WTC11 (cell line): ENCODE data around the gene S100A13. TPM values are rescaled to one million over a fixed set of nuclear protein-coding genes. Genes with fewer than 3 reads are reported as not detected.
"Not testable (repeated sequence)": the region's sequence is repeated elsewhere in the genome, so short reads cannot be mapped to it uniquely, and the experiment has no call there.

Experiments
- ATAC-seq: fragments of 200-7000 bp; cut with Tn5 transposase; 2 replicates; pipeline ENCODE4 v1.10.0; 2021; ENCODE audit warnings: mild to moderate bottlenecking, moderate library complexity
- CTCF ChIA-PET: fragments of 300-600 bp; sonication (Branson Sonifier 250); formaldehyde crosslinking; loops from one replicate; lab custom pipeline; 2021; ENCODE audit warnings: antibody characterized with exemption; lab: Charles Lee
- POLR2A ChIA-PET: fragments of 350-600 bp; sonication (Branson Sonifier 250); formaldehyde crosslinking; loops from one replicate; lab custom pipeline; 2021; ENCODE audit warnings: antibody characterized with exemption; lab: Charles Lee
- DNase-seq: peaks from one replicate; pipeline ENCODE4 v3.0.0; 2021; ENCODE audit warnings: low spot score
- H3K27ac Mint-ChIP-seq: 2 replicates; pipeline ENCODE4 v1.8.0; 2021; ENCODE audit warnings: mixed read lengths
- H3K27me3 Mint-ChIP-seq: 2 replicates; pipeline ENCODE4 v1.8.0; 2021; ENCODE audit warnings: low read depth, mild to moderate bottlenecking, moderate library complexity, mixed read lengths
- H3K36me3 Mint-ChIP-seq: 2 replicates; pipeline ENCODE4 v1.8.0; 2021; ENCODE audit warnings: mixed read lengths
- H3K4me1 Mint-ChIP-seq: 2 replicates; pipeline ENCODE4 v1.8.0; 2022; ENCODE audit warnings: mixed read lengths
- H3K4me3 Mint-ChIP-seq: 2 replicates; pipeline ENCODE4 v1.8.0; 2021; ENCODE audit warnings: mild to moderate bottlenecking, moderate library complexity, mixed read lengths
- H3K9me3 Mint-ChIP-seq: 2 replicates; pipeline ENCODE4 v1.8.0; 2021; ENCODE audit warnings: mixed read lengths
- ELF4 ChIP-seq: sonication (generic); formaldehyde crosslinking; IDR thresholded peaks from 2 replicates; pipeline ENCODE4 v1.8.1; 2022; ENCODE audit warnings: low read depth, mild to moderate bottlenecking, moderate library complexity, missing genetic modification reagents
- ESRRA ChIP-seq: sonication (generic); formaldehyde crosslinking; IDR thresholded peaks from 2 replicates; pipeline ENCODE4 v1.8.1; 2022; ENCODE audit warnings: mild to moderate bottlenecking, missing genetic modification reagents, borderline replicate concordance
- FOXK1 ChIP-seq: sonication (generic); formaldehyde crosslinking; IDR thresholded peaks from 2 replicates; pipeline ENCODE4 v1.8.0; 2022; ENCODE audit warnings: mild to moderate bottlenecking, moderate library complexity, missing genetic modification reagents
- GABPB1 ChIP-seq: sonication (generic); formaldehyde crosslinking; IDR thresholded peaks from 2 replicates; pipeline ENCODE4 v1.8.1; 2023; ENCODE audit warnings: mild to moderate bottlenecking, missing genetic modification reagents
- HMGA2 ChIP-seq: fragments of 250-450 bp; sonication (Bioruptor Pico); IDR thresholded peaks from 2 replicates; pipeline ENCODE4 v1.4.0; 2021; ENCODE audit warnings: mild to moderate bottlenecking, moderate library complexity
- JUN ChIP-seq: sonication (generic); formaldehyde crosslinking; IDR thresholded peaks from 2 replicates; pipeline ENCODE4 v1.8.0; 2023; ENCODE audit warnings: mild to moderate bottlenecking, missing genetic modification reagents
- KAT7 ChIP-seq: sonication (generic); formaldehyde crosslinking; IDR thresholded peaks from 2 replicates; pipeline ENCODE4 v1.8.1; 2023; ENCODE audit warnings: missing genetic modification reagents, mild to moderate bottlenecking, borderline replicate concordance
- NFATC4 ChIP-seq: fragments of 250-450 bp; sonication (Bioruptor Pico); IDR thresholded peaks from 2 replicates; pipeline ENCODE4 v1.9.0; 2021; ENCODE audit warnings: mild to moderate bottlenecking
- NFE2L1 ChIP-seq: sonication (generic); formaldehyde crosslinking; IDR thresholded peaks from 2 replicates; pipeline ENCODE4 v1.8.1; 2023; ENCODE audit warnings: missing genetic modification reagents
- NFYB ChIP-seq: sonication (generic); formaldehyde crosslinking; conservative IDR thresholded peaks from 2 replicates; pipeline ENCODE4 v1.8.0; 2022; ENCODE audit warnings: low read depth, missing genetic modification reagents
- NR3C1 ChIP-seq: sonication (generic); formaldehyde crosslinking; conservative IDR thresholded peaks from 2 replicates; pipeline ENCODE4 v1.8.1; 2023; ENCODE audit warnings: low read depth, mild to moderate bottlenecking, missing genetic modification reagents
- RELA ChIP-seq: sonication (generic); formaldehyde crosslinking; IDR thresholded peaks from 2 replicates; pipeline ENCODE4 v1.8.1; 2022; ENCODE audit warnings: missing genetic modification reagents, mild to moderate bottlenecking, borderline replicate concordance
- RORB ChIP-seq: fragments of 250-450 bp; sonication (Bioruptor Pico); IDR thresholded peaks from 2 replicates; pipeline ENCODE4 v1.9.0; 2021; ENCODE audit warnings: mild to moderate bottlenecking
- TCF7 ChIP-seq: sonication (generic); formaldehyde crosslinking; IDR thresholded peaks from 2 replicates; pipeline ENCODE4 v1.8.0; 2022; ENCODE audit warnings: mild to moderate bottlenecking, low read depth, missing genetic modification reagents, moderate library complexity
- ZNF219 ChIP-seq: sonication (generic); formaldehyde crosslinking; IDR thresholded peaks from 2 replicates; pipeline ENCODE4 v1.8.0; 2023; ENCODE audit warnings: missing genetic modification reagents, mild to moderate bottlenecking, borderline replicate concordance
- ZNF423 ChIP-seq: fragments of 250-450 bp; sonication (Bioruptor Pico); IDR thresholded peaks from 2 replicates; pipeline ENCODE4 v2.1.2; 2022; ENCODE audit warnings: mild to moderate bottlenecking, moderate library complexity
- total RNA-seq: library from RNA; stranded (reverse); gene quantifications from 3 replicates; pipeline ENCODE4 v1.2.3, GENCODE V29; 2021
- TF ChIP-seq, protein P1 (sequence below): sonication (generic); formaldehyde crosslinking; IDR thresholded peaks from 2 replicates; pipeline ENCODE4 v1.8.1; 2023; ENCODE audit warnings: mild to moderate bottlenecking, moderate library complexity, missing genetic modification reagents
- TF ChIP-seq, protein P2 (sequence below): fragments of 250-450 bp; sonication (Bioruptor Pico); IDR thresholded peaks from 2 replicates; pipeline ENCODE4 v1.8.0; 2021; ENCODE audit warnings: mild to moderate bottlenecking
- TF ChIP-seq, protein P3 (sequence below): sonication (generic); formaldehyde crosslinking; IDR thresholded peaks from 2 replicates; pipeline ENCODE4 v1.8.1; 2022; ENCODE audit warnings: mild to moderate bottlenecking, missing genetic modification reagents, moderate library complexity, borderline replicate concordance
- TF ChIP-seq, protein P4 (sequence below): sonication (generic); formaldehyde crosslinking; conservative IDR thresholded peaks from 2 replicates; pipeline ENCODE4 v1.8.1; 2023; ENCODE audit warnings: mild to moderate bottlenecking, low read depth, missing genetic modification reagents, moderate library complexity
- TF ChIP-seq, protein P5 (sequence below): sonication (generic); formaldehyde crosslinking; IDR thresholded peaks from 2 replicates; pipeline ENCODE4 v1.8.1; 2022; ENCODE audit warnings: low read depth, missing genetic modification reagents, borderline replicate concordance

S100A13 gene
- total RNA-seq, 1 experiment from 2014 or later, result 68.4 TPM

DNA sequence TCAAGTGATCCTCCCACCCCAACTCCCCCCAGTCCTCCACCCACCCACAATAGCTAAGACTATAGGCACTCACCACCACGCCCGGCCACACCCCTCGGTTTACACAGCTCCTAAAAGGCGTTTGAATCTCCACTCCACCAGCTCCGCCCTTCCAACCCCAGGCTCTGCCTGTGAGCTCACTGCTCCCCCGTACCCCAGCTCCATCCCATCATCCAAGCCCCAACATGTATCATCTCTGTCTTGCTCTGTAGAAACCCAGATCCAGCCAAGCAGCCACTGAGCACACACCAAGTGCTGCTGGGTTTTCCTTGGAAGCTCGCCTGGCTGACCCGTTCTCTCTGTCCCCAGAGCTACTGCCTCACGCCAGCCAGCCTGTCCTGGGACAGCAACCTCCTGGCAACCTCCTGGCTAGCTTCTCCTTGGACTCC is 49.7 kb downstream of the S100A13 start:
- ChIA-PET CTCF (interaction anchor here (0.6 to 2.7 kb wide), 10 partner anchors 9 to 83 kb away, joined by 3 to 30 read pairs (median 4); partner anchors contain the start of genes CHTOP, S100A1, S100A13 and S100A14), POLR2A (interaction anchor here (0.8 to 1.1 kb wide), 2 partner anchors 21 to 57 kb away, joined by 3 to 4 read pairs; no protein-coding TSS in a partner anchor)
- Mint-ChIP-seq H3K27me3 (0 out of 2 replicates have a peak, but pooled peaks cover 2% of the 10 kb centered on the region), H3K4me1 (peaks cover 16% of the 10 kb centered on the region), H3K27ac (no peak overlapping the region), H3K9me3 (no peaks in the 10 kb centered on the region)
- TF ChIP-seq RELA (CRISPR knock-in tag) (no peak), NR3C1 (CRISPR knock-in tag) (no peak), RORB (CRISPR knock-in tag) (no peak), NFATC4 (CRISPR knock-in tag) (no peak), NFYB (no peak), NFE2L1 (no peak), FOXK1 (no peak), TCF7 (CRISPR knock-in tag) (no peak), JUN (CRISPR knock-in tag) (no peak), GABPB1 (CRISPR knock-in tag) (no peak), ELF4 (CRISPR knock-in tag) (no peak), ESRRA (CRISPR knock-in tag) (no peak), KAT7 (no peak), HMGA2 (CRISPR knock-in tag) (no peak), ZNF423 (no peak)
- TF ChIP-seq, protein P1, sequence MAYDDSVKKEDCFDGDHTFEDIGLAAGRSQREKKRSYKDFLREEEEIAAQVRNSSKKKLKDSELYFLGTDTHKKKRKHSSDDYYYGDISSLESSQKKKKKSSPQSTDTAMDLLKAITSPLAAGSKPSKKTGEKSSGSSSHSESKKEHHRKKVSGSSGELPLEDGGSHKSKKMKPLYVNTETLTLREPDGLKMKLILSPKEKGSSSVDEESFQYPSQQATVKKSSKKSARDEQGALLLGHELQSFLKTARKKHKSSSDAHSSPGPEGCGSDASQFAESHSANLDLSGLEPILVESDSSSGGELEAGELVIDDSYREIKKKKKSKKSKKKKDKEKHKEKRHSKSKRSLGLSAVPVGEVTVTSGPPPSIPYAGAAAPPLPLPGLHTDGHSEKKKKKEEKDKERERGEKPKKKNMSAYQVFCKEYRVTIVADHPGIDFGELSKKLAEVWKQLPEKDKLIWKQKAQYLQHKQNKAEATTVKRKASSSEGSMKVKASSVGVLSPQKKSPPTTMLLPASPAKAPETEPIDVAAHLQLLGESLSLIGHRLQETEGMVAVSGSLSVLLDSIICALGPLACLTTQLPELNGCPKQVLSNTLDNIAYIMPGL (CRISPR knock-in tag), result no peak
- TF ChIP-seq, protein P2, sequence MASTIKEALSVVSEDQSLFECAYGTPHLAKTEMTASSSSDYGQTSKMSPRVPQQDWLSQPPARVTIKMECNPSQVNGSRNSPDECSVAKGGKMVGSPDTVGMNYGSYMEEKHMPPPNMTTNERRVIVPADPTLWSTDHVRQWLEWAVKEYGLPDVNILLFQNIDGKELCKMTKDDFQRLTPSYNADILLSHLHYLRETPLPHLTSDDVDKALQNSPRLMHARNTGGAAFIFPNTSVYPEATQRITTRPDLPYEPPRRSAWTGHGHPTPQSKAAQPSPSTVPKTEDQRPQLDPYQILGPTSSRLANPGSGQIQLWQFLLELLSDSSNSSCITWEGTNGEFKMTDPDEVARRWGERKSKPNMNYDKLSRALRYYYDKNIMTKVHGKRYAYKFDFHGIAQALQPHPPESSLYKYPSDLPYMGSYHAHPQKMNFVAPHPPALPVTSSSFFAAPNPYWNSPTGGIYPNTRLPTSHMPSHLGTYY (CRISPR knock-in tag), result no peak
- TF ChIP-seq, protein P3, sequence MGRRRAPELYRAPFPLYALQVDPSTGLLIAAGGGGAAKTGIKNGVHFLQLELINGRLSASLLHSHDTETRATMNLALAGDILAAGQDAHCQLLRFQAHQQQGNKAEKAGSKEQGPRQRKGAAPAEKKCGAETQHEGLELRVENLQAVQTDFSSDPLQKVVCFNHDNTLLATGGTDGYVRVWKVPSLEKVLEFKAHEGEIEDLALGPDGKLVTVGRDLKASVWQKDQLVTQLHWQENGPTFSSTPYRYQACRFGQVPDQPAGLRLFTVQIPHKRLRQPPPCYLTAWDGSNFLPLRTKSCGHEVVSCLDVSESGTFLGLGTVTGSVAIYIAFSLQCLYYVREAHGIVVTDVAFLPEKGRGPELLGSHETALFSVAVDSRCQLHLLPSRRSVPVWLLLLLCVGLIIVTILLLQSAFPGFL, result no peak
- TF ChIP-seq, protein P4, sequence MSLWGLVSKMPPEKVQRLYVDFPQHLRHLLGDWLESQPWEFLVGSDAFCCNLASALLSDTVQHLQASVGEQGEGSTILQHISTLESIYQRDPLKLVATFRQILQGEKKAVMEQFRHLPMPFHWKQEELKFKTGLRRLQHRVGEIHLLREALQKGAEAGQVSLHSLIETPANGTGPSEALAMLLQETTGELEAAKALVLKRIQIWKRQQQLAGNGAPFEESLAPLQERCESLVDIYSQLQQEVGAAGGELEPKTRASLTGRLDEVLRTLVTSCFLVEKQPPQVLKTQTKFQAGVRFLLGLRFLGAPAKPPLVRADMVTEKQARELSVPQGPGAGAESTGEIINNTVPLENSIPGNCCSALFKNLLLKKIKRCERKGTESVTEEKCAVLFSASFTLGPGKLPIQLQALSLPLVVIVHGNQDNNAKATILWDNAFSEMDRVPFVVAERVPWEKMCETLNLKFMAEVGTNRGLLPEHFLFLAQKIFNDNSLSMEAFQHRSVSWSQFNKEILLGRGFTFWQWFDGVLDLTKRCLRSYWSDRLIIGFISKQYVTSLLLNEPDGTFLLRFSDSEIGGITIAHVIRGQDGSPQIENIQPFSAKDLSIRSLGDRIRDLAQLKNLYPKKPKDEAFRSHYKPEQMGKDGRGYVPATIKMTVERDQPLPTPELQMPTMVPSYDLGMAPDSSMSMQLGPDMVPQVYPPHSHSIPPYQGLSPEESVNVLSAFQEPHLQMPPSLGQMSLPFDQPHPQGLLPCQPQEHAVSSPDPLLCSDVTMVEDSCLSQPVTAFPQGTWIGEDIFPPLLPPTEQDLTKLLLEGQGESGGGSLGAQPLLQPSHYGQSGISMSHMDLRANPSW (CRISPR knock-in tag), result no peak
- TF ChIP-seq, all 79 proteins: peak for 0
- H3K4me3 Mint-ChIP-seq, result no peak overlapping the region
- DNase-seq, result no peak
- H3K36me3 Mint-ChIP-seq, result peaks cover 3% of the 10 kb centered on the region; the same call in 1 of the 2 replicates
- no peak for ATAC-seq

DNA sequence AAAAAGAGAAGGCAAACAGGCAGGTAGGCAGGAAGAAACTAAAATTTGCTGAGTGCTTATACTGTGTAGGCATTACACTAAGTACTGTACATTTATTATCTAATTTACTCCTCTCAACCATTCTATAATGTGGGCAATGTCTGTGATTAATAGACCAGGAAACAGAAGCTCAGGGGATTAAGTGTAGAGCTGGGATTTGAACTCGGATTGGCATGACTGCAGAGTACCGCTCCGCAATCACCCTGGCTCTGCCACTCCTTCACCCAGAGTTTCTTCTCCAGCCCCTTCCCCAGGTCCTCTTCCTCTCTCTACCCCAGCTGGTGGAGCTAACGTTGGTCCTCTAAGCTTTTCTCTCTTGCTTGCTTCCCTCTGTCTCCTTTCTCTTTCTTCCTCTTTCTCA is 50.2 kb downstream of the S100A13 start:
- ChIA-PET CTCF (interaction anchor here (0.7 to 2.7 kb wide), 9 partner anchors 9 to 83 kb away, joined by 3 to 30 read pairs (median 5); partner anchors contain the start of genes CHTOP, S100A1, S100A13 and S100A14), POLR2A (interaction anchor here (0.8 to 1.1 kb wide), 2 partner anchors 22 to 57 kb away, joined by 3 to 4 read pairs; no protein-coding TSS in a partner anchor)
- no peak for DNase-seq
- peaks cover 16% of the 10 kb centered on the region for H3K4me1 Mint-ChIP-seq
- ATAC-seq, result no peak
- H3K4me3 Mint-ChIP-seq, result no peak overlapping the region
- TF ChIP-seq, protein P5, sequence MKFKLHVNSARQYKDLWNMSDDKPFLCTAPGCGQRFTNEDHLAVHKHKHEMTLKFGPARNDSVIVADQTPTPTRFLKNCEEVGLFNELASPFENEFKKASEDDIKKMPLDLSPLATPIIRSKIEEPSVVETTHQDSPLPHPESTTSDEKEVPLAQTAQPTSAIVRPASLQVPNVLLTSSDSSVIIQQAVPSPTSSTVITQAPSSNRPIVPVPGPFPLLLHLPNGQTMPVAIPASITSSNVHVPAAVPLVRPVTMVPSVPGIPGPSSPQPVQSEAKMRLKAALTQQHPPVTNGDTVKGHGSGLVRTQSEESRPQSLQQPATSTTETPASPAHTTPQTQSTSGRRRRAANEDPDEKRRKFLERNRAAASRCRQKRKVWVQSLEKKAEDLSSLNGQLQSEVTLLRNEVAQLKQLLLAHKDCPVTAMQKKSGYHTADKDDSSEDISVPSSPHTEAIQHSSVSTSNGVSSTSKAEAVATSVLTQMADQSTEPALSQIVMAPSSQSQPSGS (CRISPR knock-in tag), result no peak
- TF ChIP-seq ZNF219 (CRISPR knock-in tag) (no peak), KAT7 (no peak), NR3C1 (CRISPR knock-in tag) (no peak), JUN (CRISPR knock-in tag) (no peak)
- 0 out of 2 replicates have a peak, but pooled peaks cover 2% of the 10 kb centered on the region for H3K27me3 Mint-ChIP-seq
- H3K27ac Mint-ChIP-seq, result no peak overlapping the region
- H3K36me3 Mint-ChIP-seq, result peaks cover 3% of the 10 kb centered on the region; the same call in 1 of the 2 replicates
- H3K9me3 Mint-ChIP-seq, result no peaks in the 10 kb centered on the region

DNA sequence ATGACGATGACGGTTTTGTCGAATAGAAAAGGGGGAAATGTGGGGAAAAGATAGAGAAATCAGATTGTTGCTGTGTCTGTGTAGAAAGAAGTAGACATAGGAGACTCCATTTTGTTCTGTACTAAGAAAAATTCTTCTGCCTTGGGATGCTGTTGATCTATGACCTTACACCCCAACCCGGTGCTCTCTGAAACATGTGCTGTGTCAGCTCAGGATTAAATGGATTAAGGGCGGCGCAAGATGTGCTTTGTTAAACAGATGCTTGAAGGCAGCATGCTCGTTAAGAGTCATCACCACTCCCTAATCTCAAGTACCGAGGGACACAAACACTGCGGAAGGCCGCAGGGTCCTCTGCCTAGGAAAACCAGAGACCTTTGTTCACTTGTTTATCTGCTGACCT is 51.8 kb downstream of the S100A13 start:
- H3K9me3 Mint-ChIP-seq, H3K27ac Mint-ChIP-seq, ATAC-seq, H3K4me3 Mint-ChIP-seq, POLR2A ChIA-PET, DNase-seq, H3K27me3 Mint-ChIP-seq, H3K36me3 Mint-ChIP-seq: not testable (repeated sequence)
- H3K4me1 Mint-ChIP-seq, result peaks cover 16% of the 10 kb centered on the region
- CTCF ChIA-PET, result interaction anchor here (1.0 to 2.7 kb wide), 2 partner anchors 52 to 220 kb away, joined by 3 to 30 read pairs; partner anchors contain the start of genes S100A1 and S100A13

DNA sequence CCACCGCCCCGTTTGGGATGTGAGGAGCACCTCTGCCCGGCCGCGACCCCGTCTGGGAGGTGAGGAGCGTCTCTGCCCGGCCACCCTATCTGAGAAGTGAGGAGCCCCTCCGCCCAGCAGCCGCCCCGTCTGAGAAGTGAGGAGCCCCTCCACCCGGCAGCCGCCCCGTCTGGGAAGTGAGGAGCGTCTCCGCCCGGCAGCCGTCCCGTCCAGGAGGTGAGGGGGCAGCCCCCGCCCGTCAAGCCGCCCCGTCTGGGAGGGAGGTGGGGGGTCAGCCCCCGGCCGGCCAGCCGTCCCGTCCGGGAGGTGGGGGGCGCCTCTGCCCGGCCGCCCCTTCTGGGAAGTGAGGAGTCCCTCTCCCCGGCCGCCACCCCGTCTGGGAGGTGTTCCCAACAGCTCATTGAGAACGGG is 52.2 kb downstream of the S100A13 start:
- H3K9me3 Mint-ChIP-seq, DNase-seq, H3K4me3 Mint-ChIP-seq, H3K27ac Mint-ChIP-seq, H3K27me3 Mint-ChIP-seq, ATAC-seq, POLR2A ChIA-PET, CTCF ChIA-PET, H3K36me3 Mint-ChIP-seq: not testable (repeated sequence)
- peaks cover 16% of the 10 kb centered on the region for H3K4me1 Mint-ChIP-seq
